ENCODE results near the gene SRR.

SRR gene

DNA sequence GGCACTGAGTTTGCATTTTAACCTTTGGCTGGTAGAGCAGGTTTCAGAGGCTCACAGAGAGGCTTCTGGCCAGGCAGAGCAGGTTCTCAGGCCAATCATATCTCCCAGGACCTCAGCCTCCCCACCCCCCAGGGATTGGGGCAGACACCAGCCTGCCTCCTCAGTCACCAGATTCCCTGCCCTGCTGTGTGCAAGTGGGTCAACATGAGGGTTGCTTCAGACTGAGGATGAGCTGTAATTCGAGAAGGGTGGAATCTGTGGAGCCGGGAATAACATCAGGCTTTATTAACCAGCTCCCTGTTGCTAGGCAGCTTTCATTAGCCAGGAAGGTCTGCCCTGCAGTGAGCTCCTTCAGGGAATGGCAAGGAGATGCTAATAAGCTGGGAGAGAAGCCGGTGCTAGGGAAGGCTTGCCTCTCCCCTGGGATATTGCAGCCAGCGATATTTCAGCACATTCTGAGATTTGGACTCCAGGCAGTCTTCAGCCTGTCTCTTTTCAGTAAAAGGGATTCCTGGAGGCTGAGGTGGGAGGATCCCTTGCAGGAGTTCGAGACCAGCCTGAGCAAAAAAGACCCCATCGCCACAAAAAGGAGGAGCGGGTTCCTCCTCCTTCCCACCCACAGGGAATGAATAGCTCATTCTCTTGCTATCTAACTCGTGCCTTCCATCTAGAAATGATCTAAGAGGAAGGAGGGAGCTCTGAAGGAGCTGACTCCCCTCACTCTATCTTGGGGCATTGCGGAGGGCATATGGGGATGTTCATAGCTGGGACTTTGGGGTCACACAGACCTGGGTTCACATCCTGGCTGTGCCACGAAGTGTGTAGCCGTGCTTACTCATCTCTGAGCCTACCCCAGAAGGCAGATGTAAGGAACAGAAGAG, 44.3 kb downstream of the SRR start:
- peak; percentile 66 for FAIRE-seq

GRCh38 chr17:2351269-2351668, 47.5 kb downstream of the SRR start:
- FAIRE-seq = no peak

GRCh38 chr17:2354311-2354710, 50.6 kb downstream of the SRR start:
- FAIRE-seq = no peak

- FAIRE-seq = no peak
These were observed 53.5 kb downstream of the SRR start for GRCh38 chr17:2357237-2357636.

DNA sequence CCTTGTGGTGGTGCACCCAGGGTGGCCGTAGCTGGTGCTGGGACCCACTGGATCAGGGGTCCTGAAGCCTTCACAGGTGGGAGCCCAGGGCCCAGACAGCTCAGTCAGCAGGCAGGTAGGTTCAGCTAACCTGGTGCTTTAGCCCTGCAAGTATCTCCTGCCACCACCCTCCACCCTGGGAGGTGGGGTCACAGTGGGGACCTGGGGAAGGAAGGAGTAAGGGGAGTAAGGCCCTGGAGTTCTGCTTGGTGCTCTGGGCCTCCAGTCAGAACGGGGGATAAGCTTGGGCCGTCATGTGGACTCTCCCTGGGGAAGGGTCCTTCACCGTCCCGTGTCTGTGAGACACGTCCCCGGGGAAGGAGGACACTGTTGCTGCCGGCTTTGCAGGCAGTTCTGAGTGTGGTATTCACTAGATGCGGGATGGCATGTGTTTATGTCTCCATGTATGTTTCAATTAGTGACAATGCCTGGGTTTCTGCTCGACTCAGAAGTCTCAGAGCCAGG, 54.2 kb downstream of the SRR start:
- no peak for FAIRE-seq

DNA sequence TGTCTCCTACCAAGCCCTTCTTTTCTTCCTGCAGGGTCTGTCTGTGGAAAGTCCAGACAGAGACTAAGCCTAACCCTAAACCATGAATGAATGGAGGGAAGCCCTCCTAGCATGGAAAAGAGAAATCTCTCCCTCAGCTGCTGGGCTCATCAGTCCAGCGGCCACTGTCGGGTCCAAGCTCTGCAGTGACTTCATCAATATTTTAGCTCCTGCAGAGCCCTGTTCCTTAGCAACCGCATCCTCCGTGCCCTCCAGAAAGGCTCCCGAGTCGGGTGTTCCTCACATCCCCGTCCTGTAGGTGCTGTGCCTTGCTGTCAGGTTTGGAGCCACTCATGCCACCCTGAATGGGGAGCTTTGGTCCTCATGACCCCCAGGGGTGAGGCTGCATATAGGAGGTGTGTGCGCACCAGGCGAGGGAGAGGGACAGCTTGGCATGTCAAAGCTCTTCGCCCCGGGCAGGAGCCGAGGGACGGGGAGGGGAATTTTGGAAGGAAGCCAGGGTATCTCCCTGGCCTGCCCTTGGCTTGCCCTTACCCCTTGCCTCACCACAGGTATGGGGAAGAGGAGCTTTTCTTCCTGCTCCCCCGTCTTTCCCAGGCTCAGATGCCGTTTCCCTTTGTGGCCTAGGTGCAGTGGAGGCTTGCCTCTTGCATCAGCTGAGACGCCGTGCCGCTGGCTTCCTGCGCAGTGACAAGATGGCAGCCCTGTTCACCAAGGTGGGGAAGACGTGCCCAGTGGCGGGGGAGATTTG, 57.4 kb downstream of the SRR start:
- FAIRE-seq = no peak

GRCh38 chr17:2362016-2362415, 58.3 kb downstream of the SRR start:
- no peak for FAIRE-seq

- no peak for FAIRE-seq
These were observed 58.7 kb downstream of the SRR start for GRCh38 chr17:2362416-2362815.

- FAIRE-seq = no peak
These were observed 59.1 kb downstream of the SRR start for GRCh38 chr17:2362881-2363280.

DNA sequence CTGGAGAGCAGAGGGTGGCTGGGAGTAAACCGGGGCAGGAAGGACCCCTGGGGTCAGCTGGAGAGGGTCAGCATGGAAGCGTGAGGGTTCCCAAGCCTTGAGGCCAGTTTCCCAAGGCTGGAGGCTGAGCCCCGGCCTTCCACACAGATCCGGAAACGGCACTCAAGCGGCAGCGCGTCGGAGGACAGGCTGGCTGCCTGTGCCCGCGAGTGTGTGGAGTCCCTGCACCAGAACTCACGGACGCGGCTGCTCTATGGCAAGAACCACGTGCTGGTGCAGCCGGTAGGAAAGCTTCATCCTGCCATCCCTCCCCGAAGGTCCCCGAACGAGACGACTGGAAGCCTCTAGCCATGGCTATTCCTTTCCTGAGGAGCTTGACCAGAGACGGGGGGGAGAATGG, 59.6 kb downstream of the SRR start:
- FAIRE-seq = no peak

DNA sequence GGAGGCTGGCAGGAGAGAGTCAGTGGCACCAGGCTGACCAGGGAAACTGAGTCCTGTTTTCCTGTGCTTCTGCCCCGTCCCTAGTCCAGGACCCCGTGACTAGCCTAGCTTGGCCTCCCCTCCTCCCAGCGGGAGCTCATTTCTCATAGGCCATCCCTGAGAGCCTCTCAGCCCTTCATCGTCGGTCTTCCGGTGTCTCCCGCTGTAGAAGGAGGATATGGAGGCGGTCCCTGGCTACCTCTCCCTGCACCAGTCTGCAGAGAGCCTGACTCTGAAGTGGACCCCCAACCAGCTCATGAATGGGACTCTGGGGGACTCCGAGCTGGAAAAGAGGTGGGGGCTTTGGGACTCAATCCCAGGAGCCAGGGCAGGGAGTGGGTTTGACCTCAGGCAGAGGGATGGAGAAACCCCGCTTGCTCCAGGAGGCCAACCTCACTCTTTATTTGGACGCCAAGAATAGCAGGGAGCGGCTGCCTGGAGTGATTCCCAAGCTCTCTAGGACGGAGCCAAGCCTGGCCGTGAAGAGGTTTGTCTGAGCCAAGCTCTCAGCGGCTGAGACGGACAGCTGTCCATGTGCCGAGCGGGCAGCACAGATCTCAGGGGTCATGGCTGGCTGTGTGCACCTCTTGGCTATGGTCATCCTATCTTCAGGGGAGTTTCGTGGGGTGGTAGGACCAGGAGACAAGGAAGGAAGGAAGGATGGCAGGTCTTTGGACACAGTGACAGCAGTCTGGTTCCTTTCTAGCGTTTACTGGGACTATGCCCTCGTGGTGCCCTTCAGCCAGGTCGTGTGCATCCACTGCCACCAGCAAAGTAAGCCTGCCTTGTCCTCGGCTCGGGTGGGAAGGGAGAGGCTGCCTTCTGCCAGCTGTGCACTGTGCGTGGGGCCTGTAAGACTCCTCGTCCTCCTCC, 60.4 kb downstream of the SRR start:
- FAIRE-seq = no peak

DNA sequence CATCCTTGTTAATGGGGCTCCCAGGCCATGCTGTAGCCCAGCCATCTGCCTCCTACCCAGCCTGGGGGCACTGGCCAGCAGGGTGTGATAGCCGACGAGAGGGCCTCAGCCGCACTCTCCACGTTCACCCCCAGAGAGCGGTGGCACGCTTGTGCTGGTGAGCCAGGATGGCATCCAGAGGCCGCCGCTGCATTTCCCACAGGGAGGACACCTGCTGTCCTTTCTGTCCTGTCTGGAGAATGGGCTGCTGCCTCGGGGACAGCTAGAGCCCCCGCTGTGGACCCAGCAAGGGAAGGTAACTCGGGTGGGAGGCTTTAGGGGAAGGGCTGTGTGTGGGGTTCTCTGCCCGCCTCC, 61.0 kb downstream of the SRR start:
- FAIRE-seq = no peak

DNA sequence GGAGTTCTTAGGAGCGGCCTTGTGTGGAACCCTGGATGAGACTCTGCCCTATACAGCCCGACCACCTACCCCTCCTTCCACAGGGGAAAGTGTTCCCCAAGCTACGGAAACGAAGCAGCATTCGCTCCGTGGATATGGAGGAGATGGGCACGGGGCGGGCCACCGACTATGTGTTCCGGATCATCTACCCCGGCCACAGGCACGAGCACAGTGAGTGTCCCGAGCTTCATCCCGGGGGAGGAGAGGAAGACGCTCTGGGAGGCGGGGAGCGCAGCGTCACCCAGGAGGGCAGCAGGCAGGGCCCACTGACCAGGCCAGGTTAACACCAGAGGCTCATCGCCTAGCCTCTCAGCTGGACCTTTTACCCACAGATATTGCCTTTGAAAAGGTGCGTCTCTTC, 61.4 kb downstream of the SRR start:
- no peak for FAIRE-seq

DNA sequence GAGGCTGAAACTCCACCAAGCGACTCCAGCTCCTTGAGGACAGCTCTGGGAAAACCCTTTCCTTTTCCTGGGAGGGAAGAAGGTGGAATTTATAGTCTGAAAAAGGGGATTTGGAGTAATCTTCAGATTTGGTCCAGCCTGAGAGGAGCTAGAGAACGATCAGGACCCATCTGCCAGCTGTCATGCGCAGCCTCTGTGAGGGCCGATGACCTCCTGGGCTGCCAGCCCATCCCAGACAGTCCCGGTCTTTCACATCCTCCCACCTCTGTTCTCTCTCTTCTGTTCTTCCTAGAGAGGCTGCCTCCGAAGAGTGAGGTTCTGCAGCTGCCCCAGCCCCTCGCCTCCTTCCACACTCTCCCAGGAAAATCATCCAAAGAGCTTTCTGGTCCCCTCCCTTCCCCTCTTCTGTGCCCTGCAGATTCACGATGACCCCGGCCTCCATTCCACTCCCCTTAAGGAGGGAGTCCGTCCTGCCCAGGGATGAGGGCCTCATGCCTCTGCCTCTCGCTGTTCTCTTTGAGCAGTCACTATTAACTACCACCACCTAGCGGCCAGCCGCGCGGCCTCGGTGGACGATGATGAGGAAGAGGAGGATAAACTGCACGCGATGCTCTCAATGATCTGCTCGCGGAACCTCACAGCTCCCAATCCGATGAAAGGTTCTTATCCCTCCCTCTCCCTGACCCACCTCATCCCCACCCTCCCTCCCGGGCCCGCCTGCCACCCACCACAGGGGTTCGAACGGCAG, 63.2 kb downstream of the SRR start:
- no peak for FAIRE-seq

- no peak for FAIRE-seq
These were observed 64.6 kb downstream of the SRR start for GRCh38 chr17:2368359-2368758.

DNA sequence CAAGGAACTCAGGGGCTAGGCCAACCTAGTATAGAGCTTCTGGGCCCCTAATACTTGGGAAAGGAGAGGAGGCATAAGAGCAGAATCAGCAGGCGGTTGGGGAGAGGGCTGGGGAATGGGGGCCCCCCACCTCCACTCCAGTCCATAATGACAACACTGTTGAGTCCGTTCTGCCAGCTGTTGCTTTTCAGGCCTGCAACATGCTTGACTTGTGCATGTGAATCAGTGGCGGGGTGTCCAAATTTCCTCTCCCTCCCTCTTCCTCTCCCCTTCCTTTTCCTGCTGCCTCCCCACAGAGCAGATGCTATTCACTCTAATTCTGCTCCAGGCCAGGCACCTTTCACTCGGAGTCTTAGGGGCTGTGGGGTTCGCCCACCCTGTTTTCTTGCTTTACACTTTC, 65.3 kb downstream of the SRR start:
- FAIRE-seq = no peak

- no peak for FAIRE-seq
These were observed 65.9 kb downstream of the SRR start for GRCh38 chr17:2369551-2370210.

- FAIRE-seq = no peak
These were observed 66.5 kb downstream of the SRR start for GRCh38 chr17:2370211-2370589.

DNA sequence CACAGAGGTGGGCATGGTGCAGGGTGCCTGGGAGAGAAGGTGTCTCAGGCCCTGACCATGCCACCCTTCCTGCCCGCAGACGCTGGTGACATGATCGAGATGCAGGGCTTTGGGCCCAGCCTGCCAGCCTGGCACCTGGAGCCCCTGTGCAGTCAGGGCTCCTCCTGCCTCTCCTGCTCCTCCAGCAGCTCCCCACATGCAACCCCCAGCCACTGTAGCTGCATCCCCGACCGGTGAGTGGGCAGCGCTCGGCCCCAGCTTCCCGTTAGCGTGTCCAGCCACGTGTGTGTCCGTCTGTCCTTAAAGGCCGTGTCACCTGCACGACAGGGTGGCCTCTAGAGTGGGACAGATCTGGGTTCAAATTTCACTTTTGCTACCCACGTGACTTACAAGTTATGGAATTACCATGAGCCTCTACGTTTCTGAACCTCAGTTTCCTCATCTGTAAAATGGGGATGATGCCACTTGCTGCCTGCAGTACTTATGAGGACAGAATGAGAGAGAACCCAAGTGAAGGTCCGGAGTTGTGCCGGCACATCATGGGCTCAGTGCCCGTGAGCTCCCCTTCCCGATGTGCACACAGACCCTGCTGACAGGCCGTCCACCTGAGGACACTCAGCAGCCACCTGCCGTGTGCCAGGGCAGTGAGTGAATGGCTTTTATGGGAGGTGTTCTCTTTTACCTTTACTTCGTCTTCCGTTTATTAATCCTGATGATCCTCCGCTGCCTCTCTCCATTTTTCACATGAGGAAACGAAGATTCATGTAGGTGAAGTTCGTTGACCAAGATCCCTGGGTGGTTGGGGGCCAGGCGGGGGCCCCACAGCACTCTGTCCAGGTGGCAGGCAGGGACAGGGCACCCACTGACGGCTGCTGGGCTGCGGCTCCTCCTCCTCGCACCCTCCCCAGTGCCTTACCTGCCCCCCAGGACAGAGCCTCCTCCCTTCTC, 67.7 kb downstream of the SRR start:
- no peak for FAIRE-seq

GRCh38 chr17:2372180-2372579, 68.4 kb downstream of the SRR start:
- no peak for FAIRE-seq

DNA sequence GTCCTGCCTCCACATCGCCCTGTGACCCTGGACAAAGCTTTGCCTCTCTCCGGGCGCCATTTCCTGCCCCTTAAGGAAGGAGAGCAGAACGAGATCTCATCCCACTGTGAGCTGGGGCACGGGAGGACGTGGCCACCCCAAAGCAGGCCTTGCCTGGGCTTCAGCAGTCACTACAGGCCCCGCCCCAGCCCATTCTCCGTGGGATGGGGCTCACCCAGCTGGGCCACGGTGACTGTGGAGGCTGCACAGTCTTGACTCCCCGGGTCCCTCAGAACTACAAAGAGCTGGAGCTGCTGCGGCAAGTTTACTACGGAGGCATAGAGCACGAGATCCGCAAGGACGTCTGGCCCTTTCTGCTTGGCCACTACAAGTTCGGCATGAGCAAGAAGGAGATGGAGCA, 68.9 kb downstream of the SRR start:
- no peak for FAIRE-seq

Measured in islet of Langerhans (tissue), 1 donor.